Measurements from ENCODE around the gene ZNF581.

DNA sequence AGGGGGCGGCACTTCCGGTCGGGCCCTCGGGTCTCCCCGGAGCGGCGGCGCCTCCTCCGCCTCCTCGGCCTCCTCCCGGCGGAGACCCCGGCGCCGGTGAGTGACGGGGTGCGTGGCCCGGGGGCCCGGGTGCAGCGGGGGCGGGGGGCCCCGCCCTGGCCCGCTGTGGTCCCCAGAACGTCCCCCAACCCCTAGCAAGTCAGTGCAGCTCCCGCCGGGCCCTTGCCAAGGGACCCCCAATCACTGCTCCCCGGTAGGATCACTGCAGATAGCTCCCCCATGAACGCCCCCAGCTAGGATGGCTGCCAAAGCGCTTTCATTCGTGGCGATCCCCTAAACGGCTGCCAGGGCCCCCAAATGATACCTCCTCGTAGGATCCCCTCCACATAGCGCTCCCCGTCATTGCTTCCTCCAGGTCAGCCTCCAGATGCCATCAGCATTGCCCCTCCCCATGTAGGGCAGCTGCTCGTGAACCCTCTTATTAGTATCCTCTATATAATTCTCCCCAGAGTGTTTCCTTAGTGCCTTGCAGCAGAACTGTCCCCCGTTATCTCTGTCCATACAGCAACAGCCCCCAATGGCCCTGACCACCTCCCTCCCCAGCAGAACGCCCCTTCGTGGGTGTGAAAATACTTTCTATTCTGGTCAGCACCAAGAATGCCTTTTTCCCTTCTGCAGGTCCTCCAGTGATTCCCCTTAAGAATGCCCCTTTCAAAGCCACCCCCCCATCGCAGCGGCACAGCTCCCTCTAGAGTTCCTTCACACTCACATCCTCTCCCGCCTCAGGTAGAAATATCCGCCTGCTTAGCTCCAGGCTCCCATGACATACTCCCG lies 37.6 kb upstream of the ZNF581 start, which contains the start of gene ZNF865:
- TF ChIP-seq CTCF (conservative IDR thresholded peaks at IDR 0.05 in 1 of 2, IDR thresholded peaks at IDR 0.05 in 1 of 2; ENCODE audit: extremely low read depth in 1 of 2, insufficient read depth in 1 of 2, low read depth in 1 of 2, low read length in 2 of 2) (peak; percentile 72 to 88), EZH2 (IDR thresholded peaks at IDR 0.05; ENCODE audit: borderline replicate concordance, low read length) (no peak)
